HEK293T (cell line): ENCODE results near the gene PCSK2.

Source experiments
- CTCF ChIA-PET: fragments of 350-600 bp; formaldehyde crosslinking; extraction: SDS; loops from one replicate; lab custom pipeline; 2021; ENCODE audit warnings: antibody characterized with exemption, inconsistent platforms; lab: Yijun Ruan, JAX
- POLR2A ChIA-PET: fragments of 350-600 bp; formaldehyde crosslinking; extraction: SDS; loops from one replicate; lab custom pipeline; 2020; ENCODE audit warnings: antibody characterized with exemption, inconsistent platforms; lab: Yijun Ruan, JAX
- DNase-seq: peaks from one replicate; pipeline ENCODE4 v3.0.0; 2012; ENCODE audit warnings: mixed read lengths; ENCODE audit errors: extremely low spot score
- ARNT ChIP-seq: fragments of 450-650 bp; IDR thresholded peaks from 2 replicates; pipeline ENCODE4 v1.6.1; 2017; ENCODE audit warnings: mild to moderate bottlenecking
- BHLHE40 ChIP-seq: fragments of 450-650 bp; IDR thresholded peaks from 2 replicates; pipeline ENCODE4 v1.6.1; 2016; ENCODE audit warnings: mild to moderate bottlenecking, moderate library complexity, borderline replicate concordance
- CTBP1 ChIP-seq: fragments of 450-650 bp; IDR thresholded peaks from 2 replicates; pipeline ENCODE4 v1.6.1; 2016; ENCODE audit warnings: borderline replicate concordance
- ELF4 ChIP-seq: fragments of 450-650 bp; IDR thresholded peaks from 2 replicates; pipeline ENCODE4 v1.6.1; 2017; ENCODE audit warnings: antibody characterized with exemption
- FOXA1 ChIP-seq: fragments of 450-650 bp; IDR thresholded peaks from 2 replicates; pipeline ENCODE4 v1.6.1; 2016; ENCODE audit warnings: mild to moderate bottlenecking
- FOXK2 ChIP-seq: fragments of 450-650 bp; IDR thresholded peaks from 2 replicates; pipeline ENCODE4 v1.6.1; 2016; ENCODE audit warnings: mild to moderate bottlenecking
- FOXM1 ChIP-seq: fragments of 450-650 bp; IDR thresholded peaks from 2 replicates; pipeline ENCODE4 v1.6.1; 2017; ENCODE audit warnings: mild to moderate bottlenecking, borderline replicate concordance
- HDGF ChIP-seq: fragments of 450-650 bp; IDR thresholded peaks from 2 replicates; pipeline ENCODE4 v1.6.1; 2017; ENCODE audit warnings: antibody characterized with exemption, borderline replicate concordance
- L3MBTL2 ChIP-seq: fragments of 450-650 bp; conservative IDR thresholded peaks from 2 replicates; pipeline ENCODE4 v1.6.1; 2016; ENCODE audit warnings: mild to moderate bottlenecking
- LEF1 ChIP-seq: fragments of 450-650 bp; IDR thresholded peaks from 2 replicates; pipeline ENCODE4 v1.6.1; 2017; ENCODE audit warnings: mild to moderate bottlenecking, borderline replicate concordance
- NFRKB ChIP-seq: fragments of 450-650 bp; IDR thresholded peaks from 2 replicates; pipeline ENCODE4 v1.6.1; 2016; ENCODE audit warnings: mild to moderate bottlenecking, moderate library complexity
- SP1 ChIP-seq: fragments of 450-650 bp; IDR thresholded peaks from 2 replicates; pipeline ENCODE4 v1.6.1; 2017
- SUZ12 ChIP-seq: fragments of 450-650 bp; IDR thresholded peaks from 2 replicates; pipeline ENCODE4 v1.6.1; 2016; ENCODE audit warnings: mild to moderate bottlenecking
- TARDBP ChIP-seq: fragments of 450-650 bp; IDR thresholded peaks from 2 replicates; pipeline ENCODE4 v1.6.1; 2016
- ZNF384 ChIP-seq: fragments of 450-650 bp; IDR thresholded peaks from 2 replicates; pipeline ENCODE4 v1.6.1; 2016
- TF ChIP-seq, protein P1 (sequence below): fragments of 450-650 bp; IDR thresholded peaks from 2 replicates; pipeline ENCODE4 v1.6.1; 2016

PCSK2 gene

DNA sequence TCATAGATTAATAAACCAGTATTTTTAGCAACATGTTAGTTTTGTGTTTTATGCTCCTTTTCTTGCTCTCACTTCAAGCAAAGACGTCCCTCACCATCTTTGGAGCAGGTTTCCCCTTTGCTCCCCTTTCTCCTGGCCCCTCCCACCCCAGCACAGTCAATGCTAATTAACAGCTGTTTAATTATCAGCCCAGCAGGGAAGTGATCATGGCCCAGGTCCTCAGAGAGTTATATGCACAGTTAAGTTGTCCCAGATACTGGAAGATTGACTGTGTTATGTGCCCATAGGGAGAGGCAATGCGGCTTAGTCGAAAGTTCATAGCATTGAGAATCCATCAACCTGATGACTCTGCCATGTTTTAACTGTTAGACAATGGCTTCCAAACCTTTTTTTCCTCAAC, 123.5 kb downstream of the PCSK2 start:
- POLR2A ChIA-PET: no interaction called here
- no peak for TF ChIP-seq SUZ12
- no peak for TF ChIP-seq TARDBP
- TF ChIP-seq BHLHE40: no peak
- TF ChIP-seq ARNT: no peak
- TF ChIP-seq FOXK2: no peak
- no peak for TF ChIP-seq L3MBTL2
- no peak for TF ChIP-seq ELF4
- TF ChIP-seq ZNF384: no peak
- no peak for TF ChIP-seq HDGF
- TF ChIP-seq CTBP1: no peak
- TF ChIP-seq NFRKB: no peak
- TF ChIP-seq FOXA1: no peak
- no peak for TF ChIP-seq LEF1
- TF ChIP-seq, protein P1, sequence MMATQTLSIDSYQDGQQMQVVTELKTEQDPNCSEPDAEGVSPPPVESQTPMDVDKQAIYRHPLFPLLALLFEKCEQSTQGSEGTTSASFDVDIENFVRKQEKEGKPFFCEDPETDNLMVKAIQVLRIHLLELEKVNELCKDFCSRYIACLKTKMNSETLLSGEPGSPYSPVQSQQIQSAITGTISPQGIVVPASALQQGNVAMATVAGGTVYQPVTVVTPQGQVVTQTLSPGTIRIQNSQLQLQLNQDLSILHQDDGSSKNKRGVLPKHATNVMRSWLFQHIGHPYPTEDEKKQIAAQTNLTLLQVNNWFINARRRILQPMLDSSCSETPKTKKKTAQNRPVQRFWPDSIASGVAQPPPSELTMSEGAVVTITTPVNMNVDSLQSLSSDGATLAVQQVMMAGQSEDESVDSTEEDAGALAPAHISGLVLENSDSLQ: no peak
- TF ChIP-seq FOXM1: no peak
- no peak for TF ChIP-seq SP1
- no peak for DNase-seq
- CTCF ChIA-PET: no interaction called here

DNA sequence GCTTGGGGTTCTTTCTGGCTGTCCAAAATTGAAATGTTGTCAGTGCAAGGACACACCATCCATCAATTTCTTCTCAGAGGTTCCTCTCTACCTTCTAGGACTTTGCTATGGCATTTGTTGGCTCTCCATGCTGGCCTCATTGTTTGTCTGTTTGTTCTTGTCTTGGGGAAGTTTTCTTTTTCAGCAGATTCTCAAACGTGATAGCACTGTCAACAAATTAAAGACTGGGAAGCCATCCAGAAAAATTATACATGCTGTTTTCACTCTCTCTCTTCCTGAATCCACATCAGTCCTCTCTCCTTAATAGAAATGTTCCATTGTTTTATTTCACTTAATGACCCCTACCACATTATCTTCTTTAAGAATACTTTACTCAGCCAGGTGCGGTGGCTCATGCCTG, 130.4 kb downstream of the PCSK2 start:
- ChIA-PET POLR2A (no interaction called here), CTCF (no interaction called here)
- TF ChIP-seq LEF1: no peak
- TF ChIP-seq ARNT: no peak
- TF ChIP-seq BHLHE40: no peak
- TF ChIP-seq L3MBTL2: no peak
- no peak for TF ChIP-seq HDGF
- no peak for TF ChIP-seq ZNF384
- TF ChIP-seq CTBP1: no peak
- no peak for TF ChIP-seq ELF4
- TF ChIP-seq, protein P1: no peak
- TF ChIP-seq SUZ12: no peak
- no peak for TF ChIP-seq FOXK2
- no peak for TF ChIP-seq SP1
- no peak for TF ChIP-seq TARDBP
- TF ChIP-seq NFRKB: no peak
- no peak for TF ChIP-seq FOXA1
- no peak for TF ChIP-seq FOXM1
- DNase-seq: no peak

DNA sequence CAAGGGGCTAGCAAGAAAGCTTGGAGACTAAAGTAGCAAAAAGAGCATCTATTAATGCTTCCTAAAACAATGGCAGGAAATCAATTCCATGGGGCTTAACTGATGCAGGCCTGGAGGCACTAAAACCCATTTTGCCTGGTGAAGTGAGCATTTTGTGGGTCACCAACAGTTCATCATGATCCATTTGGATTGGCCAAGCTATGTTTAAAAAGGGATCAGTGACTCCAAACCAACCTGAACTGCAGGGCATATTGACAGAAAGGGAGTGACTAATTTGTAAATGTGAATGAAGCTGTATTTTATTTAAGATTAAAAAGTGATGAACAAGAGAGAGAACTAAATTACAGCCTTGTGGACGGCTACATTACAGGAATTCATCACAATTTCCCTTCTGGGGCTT, 132.0 kb downstream of the PCSK2 start:
- no peak for TF ChIP-seq L3MBTL2
- no peak for TF ChIP-seq TARDBP
- TF ChIP-seq ZNF384: no peak
- TF ChIP-seq ARNT: no peak
- TF ChIP-seq SUZ12: no peak
- TF ChIP-seq BHLHE40: no peak
- TF ChIP-seq, protein P1: no peak
- no peak for TF ChIP-seq FOXK2
- TF ChIP-seq HDGF: no peak
- TF ChIP-seq FOXA1: no peak
- no peak for TF ChIP-seq LEF1
- TF ChIP-seq SP1: no peak
- no peak for TF ChIP-seq NFRKB
- no peak for TF ChIP-seq FOXM1
- no peak for TF ChIP-seq ELF4
- no peak for TF ChIP-seq CTBP1
- POLR2A ChIA-PET: no interaction called here
- no peak for DNase-seq
- CTCF ChIA-PET: no interaction called here

DNA sequence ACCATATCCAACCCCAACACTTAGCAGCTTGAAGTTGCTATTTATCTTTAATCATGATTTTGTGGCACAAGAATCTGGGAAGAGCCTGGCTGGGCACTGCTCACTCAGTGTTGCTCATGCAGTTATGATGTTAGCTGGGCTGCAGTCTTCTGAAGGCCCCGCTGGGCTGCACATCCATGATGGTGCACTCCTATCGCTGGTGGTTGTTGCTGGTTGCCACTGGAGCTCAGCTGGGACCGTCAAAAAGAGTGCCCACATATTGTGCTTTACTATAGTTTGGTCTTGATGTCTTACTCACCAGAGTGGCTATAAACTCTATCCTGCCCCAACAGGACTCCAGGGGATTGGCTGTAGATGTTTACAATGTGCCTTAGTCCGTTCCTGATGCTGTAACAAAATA, 137.8 kb downstream of the PCSK2 start:
- ChIA-PET POLR2A (no interaction called here), CTCF (interaction anchor here (0.5 kb wide), 1 partner anchor 12 kb away, joined by 5 read pairs; no protein-coding TSS in a partner anchor)
- no peak for DNase-seq
- TF ChIP-seq HDGF (no peak), NFRKB (no peak), BHLHE40 (no peak), ZNF384 (no peak)

DNA sequence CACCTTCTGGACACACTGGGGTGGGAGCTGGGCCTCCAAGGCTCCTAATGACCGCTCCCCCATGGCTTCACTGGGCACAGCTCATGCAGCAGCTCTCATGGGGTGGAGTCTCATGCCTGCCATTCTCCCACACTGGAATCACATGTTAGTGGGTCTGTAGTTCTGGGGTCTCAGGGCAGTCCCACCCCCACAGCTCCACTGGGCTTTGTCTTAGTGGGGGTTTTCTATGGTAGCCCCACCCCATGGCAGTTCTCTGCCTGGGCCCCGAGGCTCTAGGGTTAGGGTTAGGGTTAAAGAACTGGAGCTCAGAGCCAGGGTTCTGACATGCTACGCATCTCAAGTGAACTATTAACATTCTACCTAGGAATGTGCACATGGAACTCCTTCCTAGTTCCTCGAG, 139.0 kb downstream of the PCSK2 start:
- DNase-seq: no peak
- ChIA-PET POLR2A (no interaction called here), CTCF (no interaction called here)
- TF ChIP-seq FOXK2 (no peak), ELF4 (no peak), CTBP1 (no peak)

DNA sequence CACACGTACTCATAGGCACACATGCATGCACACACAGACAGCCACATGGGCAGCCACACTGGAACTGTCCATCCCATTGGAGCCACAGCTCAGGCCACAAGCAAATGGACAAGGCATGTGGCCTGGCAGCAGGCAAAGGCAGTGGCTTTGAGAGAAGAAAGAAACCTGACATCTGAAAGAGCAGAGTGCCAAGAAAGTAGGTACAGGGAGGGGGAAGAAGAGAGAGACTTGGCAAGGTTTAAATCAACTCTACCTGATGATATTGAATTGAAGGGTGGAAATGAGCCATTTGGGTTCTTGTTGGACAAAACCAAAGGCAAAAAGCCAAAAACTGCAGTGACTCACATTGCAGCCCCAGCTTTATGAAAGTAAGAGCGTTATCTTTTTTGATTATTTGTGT, 142.7 kb downstream of the PCSK2 start:
- CTCF ChIA-PET: no interaction called here
- no peak for DNase-seq
- no peak for TF ChIP-seq SP1
- no peak for TF ChIP-seq FOXK2
- TF ChIP-seq ARNT: no peak
- TF ChIP-seq L3MBTL2: no peak
- no peak for TF ChIP-seq CTBP1
- TF ChIP-seq HDGF: no peak
- POLR2A ChIA-PET: no interaction called here
